Measurements from ENCODE around the gene NPPC.

NPPC gene

GRCh38 chr2:231926761-231927565 lies 767 bp upstream of the NPPC start:
- no peaks in the 10 kb centered on the region; the same call in none of the 2 replicates for H3K27me3 ChIP-seq (replicated peaks; ENCODE audit: control insufficient read depth, insufficient read depth, low read length)
- no peak for DNase-seq (ENCODE audit: extremely low read depth, insufficient read length)
- peak; percentile 22 for TF ChIP-seq CTCF (IDR thresholded peaks at IDR 0.05; ENCODE audit: insufficient read depth, low read length, poor library complexity, severe bottlenecking)
- no peaks in the 10 kb centered on the region for H3K36me3 ChIP-seq (ENCODE audit: control insufficient read depth, insufficient read depth, low read length)
- H3K4me3 ChIP-seq (replicated peaks; ENCODE audit: low read depth, low read length) = peak overlapping the region; percentile 55

- Histone ChIP-seq H3K36me3 (ENCODE audit: control insufficient read depth, insufficient read depth, low read length) (no peaks in the 10 kb centered on the region), H3K4me3 (replicated peaks; ENCODE audit: low read depth, low read length) (peak overlapping the region; percentile 55), H3K27me3 (replicated peaks; ENCODE audit: control insufficient read depth, insufficient read depth, low read length) (no peaks in the 10 kb centered on the region; the same call in none of the 2 replicates)
- peak; percentile 70 for DNase-seq (ENCODE audit: extremely low read depth, insufficient read length)
- peak; percentile 62 for TF ChIP-seq CTCF (IDR thresholded peaks at IDR 0.05; ENCODE audit: insufficient read depth, low read length, poor library complexity, severe bottlenecking)
Observed at GRCh38 chr2:231925303-231926179, 655 bp downstream of the NPPC start.

GRCh38 chr2:231924889-231925275 lies 1.3 kb downstream of the NPPC start:
- DNase-seq (ENCODE audit: extremely low read depth, insufficient read length) = no peak
- Histone ChIP-seq H3K4me3 (replicated peaks; ENCODE audit: low read depth, low read length) (no peak overlapping the region), H3K27me3 (replicated peaks; ENCODE audit: control insufficient read depth, insufficient read depth, low read length) (no peaks in the 10 kb centered on the region; the same call in none of the 2 replicates), H3K36me3 (ENCODE audit: control insufficient read depth, insufficient read depth, low read length) (no peaks in the 10 kb centered on the region)
- TF ChIP-seq CTCF (IDR thresholded peaks at IDR 0.05; ENCODE audit: insufficient read depth, low read length, poor library complexity, severe bottlenecking) = no peak

GRCh38 chr2:231923951-231924888 lies 2.0 kb downstream of the NPPC start:
- H3K4me3 ChIP-seq (replicated peaks; ENCODE audit: low read depth, low read length) = no peak overlapping the region

More at GRCh38 chr2:231923951-231924888, 2.0 kb downstream of the NPPC start:
- DNase-seq (ENCODE audit: extremely low read depth, insufficient read length) = no peak
- H3K36me3 ChIP-seq (ENCODE audit: control insufficient read depth, insufficient read depth, low read length) = no peaks in the 10 kb centered on the region
- H3K27me3 ChIP-seq (replicated peaks; ENCODE audit: control insufficient read depth, insufficient read depth, low read length) = no peaks in the 10 kb centered on the region; the same call in none of the 2 replicates
- TF ChIP-seq CTCF (IDR thresholded peaks at IDR 0.05; ENCODE audit: insufficient read depth, low read length, poor library complexity, severe bottlenecking) = no peak

Data from GM06990 (cell line).